Stomach (tissue), 9 donors: ENCODE measurements around the gene SAMD5. TPM values are rescaled to one million over a fixed set of nuclear protein-coding genes. Genes with fewer than 3 reads are reported as not detected.

Source experiments
- DNase-seq, 2 donors: peaks; one replicate each; pipeline versions ENCODE4 v3.0.0 to v3.0.0-alpha.2; 2013 to 2019
- H3K27ac ChIP-seq, 5 donors: fragments of 200-600 bp in 4 of 5; sonication (generic) in 4 of 5; one replicate each; pipeline ENCODE4 v1.5.1; 2013 to 2019; ENCODE audit warnings: mild to moderate bottlenecking in 1 of 5, moderate library complexity in 1 of 5
- H3K27me3 ChIP-seq, 3 donors: fragments of 200-600 bp; sonication (generic); one replicate each; pipeline ENCODE4 v1.5.1; 2017 to 2019; ENCODE audit warnings: mixed run types in 1 of 3
- H3K36me3 ChIP-seq, 4 donors: fragments of 200-600 bp; sonication (generic); 1 replicate in 3 of 4; 2 replicates in 1 of 4; pipeline ENCODE4 v1.5.1; 2016 to 2019
- H3K4me1 ChIP-seq, 4 donors: fragments of 200-600 bp; sonication (generic); one replicate each; pipeline ENCODE4 v1.5.1; 2016 to 2019
- H3K4me3 ChIP-seq, 4 donors: fragments of 200-600 bp; sonication (generic) in 3 of 4; one replicate each; pipeline ENCODE4 v1.5.1; 2016 to 2019; ENCODE audit warnings: mild to moderate bottlenecking in 1 of 4
- H3K9me3 ChIP-seq, 4 donors: fragments of 200-600 bp; sonication (generic); one replicate each; pipeline ENCODE4 v1.5.1; 2016 to 2019
- EP300 ChIP-seq: sonication (generic); formaldehyde crosslinking; IDR thresholded peaks from one replicate; pipeline ENCODE4 v1.6.1; 2017; ENCODE audit warnings: antibody characterized with exemption
- POLR2A ChIP-seq, 4 donors: fragments of 450-650 bp; IDR thresholded peaks; one replicate each; pipeline ENCODE4 v1.6.1; 2016; ENCODE audit warnings: antibody characterized with exemption in 4 of 4, control low read depth in 2 of 4, mild to moderate bottlenecking in 1 of 4, moderate library complexity in 1 of 4
- POLR2AphosphoS5 ChIP-seq, 3 donors: sonication (generic); formaldehyde crosslinking; IDR thresholded peaks; one replicate each; pipeline ENCODE4 v1.6.1; 2016; ENCODE audit warnings: antibody characterized with exemption in 3 of 3
- WGBS, 5 donors: extraction: QIAGEN DNeasy Blood & Tissue Kit in 3 of 5; methylation state at CpG; one replicate each; pipeline versions ENCODE4 v1.1.5 to v1.1.7; 2013 to 2018; 5-methylcytosine and 5-hydroxymethylcytosine counted together
- intact Hi-C: fragments of 100-400 bp; cut with DNase I; formaldehyde crosslinking; loops from one replicate; pipeline ENCODE4 v1.15.1; 2023; ENCODE audit warnings: low total_unique reads
- polyA plus RNA-seq, 3 donors: library from polyadenylated mRNA; stranded (reverse); fragments of 200-250 nt; gene quantifications; one replicate each; pipeline ENCODE4 v1.2.3, GENCODE V29; 2013
- total RNA-seq, 5 donors: library from RNA; depleted of rRNA; stranded (reverse); fragments of >200 nt; gene quantifications; one replicate each; pipeline versions ENCODE4 v1.1.0 to v1.2.3, GENCODE V29; 2014 to 2016
- TF ChIP-seq, protein P1 (sequence below), 7 experiments: fragments of 450-650 bp in 4 of 7; fragments of 200-600 bp in 3 of 7; sonication (generic) in 3 of 7; IDR thresholded peaks; one replicate each; pipeline ENCODE4 v1.5.1; 2016 to 2019; ENCODE audit warnings: antibody characterized with exemption in 7 of 7, control low read depth in 2 of 7, mild to moderate bottlenecking in 1 of 7
- donor health status: healthy with polysubstance abuse.
- donor health status: Bipolar disorder and iron deficiency.
- donor health status: healthy.

Gene SAMD5
- total and polyA plus RNA-seq, 8 donors = under 0.01 to 19.1 (median 4.0) TPM

DNA sequence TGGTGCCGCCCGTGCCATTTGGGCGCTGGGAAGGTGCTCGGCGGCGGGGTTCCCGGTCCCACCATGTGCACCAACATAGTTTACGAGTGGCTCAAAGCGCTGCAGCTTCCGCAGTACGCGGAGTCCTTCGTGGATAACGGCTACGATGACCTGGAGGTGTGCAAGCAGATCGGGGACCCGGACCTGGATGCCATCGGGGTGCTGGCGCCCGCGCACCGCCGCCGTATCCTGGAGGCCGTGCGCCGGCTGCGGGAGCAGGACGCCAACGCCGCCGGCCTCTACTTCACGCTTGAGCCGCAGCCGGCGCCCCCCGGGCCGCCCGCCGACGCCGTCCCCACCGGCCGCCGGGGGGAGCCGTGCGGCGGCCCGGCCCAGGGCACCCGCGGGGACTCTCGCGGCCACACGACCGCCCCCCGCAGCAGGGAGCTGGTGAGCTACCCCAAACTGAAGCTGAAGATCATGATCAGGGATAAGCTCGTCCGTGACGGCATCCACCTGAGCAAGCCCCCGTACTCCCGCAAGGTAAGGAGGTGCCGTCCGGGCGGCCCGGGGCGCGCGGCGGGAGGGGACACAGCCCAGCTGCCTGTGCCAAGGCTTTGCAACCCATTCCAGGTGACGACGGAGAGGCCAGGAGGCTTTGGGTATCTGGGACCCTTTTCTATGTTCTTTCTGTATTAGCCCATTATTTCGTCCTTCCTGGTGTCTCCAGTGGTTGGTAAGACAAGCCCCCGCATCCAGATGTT lies 547 bp downstream of the SAMD5 start:
- H3K4me3 ChIP-seq = peak overlapping the region; percentile 61 to 84 (median 65)
- peaks cover 10 to 40% (median 33%) of the 10 kb centered on the region in 4 donors for H3K4me1 ChIP-seq
- intact Hi-C loops = loop anchor here (5.0 kb wide), 1 partner anchor 658 kb away; no protein-coding TSS in a partner anchor
- no peaks in the 10 kb centered on the region for H3K9me3 ChIP-seq
- peaks cover 0 to 63% (median 7%) of the 10 kb centered on the region in 3 donors for H3K27me3 ChIP-seq
- DNase-seq = peak in 1 of 2 donors; percentile 68
- peak overlapping the region; percentile 46 to 82 (median 75) for H3K27ac ChIP-seq
- 0 to 3% (median 2%) methylated on average over 37 to 73 of the region's 73 CpGs for WGBS, 5 donors
- TF ChIP-seq POLR2A (IDR thresholded peaks at IDR 0.05) = no peak
- TF ChIP-seq, protein P1, sequence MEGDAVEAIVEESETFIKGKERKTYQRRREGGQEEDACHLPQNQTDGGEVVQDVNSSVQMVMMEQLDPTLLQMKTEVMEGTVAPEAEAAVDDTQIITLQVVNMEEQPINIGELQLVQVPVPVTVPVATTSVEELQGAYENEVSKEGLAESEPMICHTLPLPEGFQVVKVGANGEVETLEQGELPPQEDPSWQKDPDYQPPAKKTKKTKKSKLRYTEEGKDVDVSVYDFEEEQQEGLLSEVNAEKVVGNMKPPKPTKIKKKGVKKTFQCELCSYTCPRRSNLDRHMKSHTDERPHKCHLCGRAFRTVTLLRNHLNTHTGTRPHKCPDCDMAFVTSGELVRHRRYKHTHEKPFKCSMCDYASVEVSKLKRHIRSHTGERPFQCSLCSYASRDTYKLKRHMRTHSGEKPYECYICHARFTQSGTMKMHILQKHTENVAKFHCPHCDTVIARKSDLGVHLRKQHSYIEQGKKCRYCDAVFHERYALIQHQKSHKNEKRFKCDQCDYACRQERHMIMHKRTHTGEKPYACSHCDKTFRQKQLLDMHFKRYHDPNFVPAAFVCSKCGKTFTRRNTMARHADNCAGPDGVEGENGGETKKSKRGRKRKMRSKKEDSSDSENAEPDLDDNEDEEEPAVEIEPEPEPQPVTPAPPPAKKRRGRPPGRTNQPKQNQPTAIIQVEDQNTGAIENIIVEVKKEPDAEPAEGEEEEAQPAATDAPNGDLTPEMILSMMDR (IDR thresholded peaks at IDR 0.05) = peak in 1 of 7 experiments; percentile 11
- H3K36me3 ChIP-seq = no peaks in the 10 kb centered on the region

DNA sequence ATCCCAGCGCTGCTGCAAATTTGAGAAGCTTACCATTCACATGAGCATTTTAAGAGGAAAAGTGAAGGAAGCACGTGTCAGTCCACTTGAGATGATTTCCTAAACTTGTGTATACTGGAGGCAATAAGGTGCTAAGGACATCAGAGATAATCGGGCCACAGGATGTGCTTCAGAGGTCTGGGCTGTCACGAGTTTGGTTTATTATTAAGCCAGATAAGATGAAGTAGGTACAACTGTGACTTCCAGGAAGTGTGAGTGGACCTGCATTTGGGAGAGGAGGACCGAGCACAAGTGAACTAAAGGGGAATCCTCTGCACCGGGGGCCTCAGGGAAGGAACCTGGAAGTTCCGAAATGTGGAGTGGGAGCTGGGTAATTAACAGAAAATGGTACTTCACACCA lies 1.4 kb downstream of the SAMD5 start:
- Histone ChIP-seq H3K4me1 (peaks cover 10 to 40% (median 33%) of the 10 kb centered on the region in 4 donors), H3K9me3 (no peaks in the 10 kb centered on the region), H3K27me3 (peaks cover 0 to 57% (median 7%) of the 10 kb centered on the region in 3 donors), H3K36me3 (no peaks in the 10 kb centered on the region), H3K27ac (peak overlapping the region in 4 of 5 donors; percentile 24 to 78 (median 68)), H3K4me3 (peak overlapping the region; percentile 61 to 84 (median 65))
- TF ChIP-seq POLR2A (IDR thresholded peaks at IDR 0.05) (no peak), EP300 (no peak), POLR2AphosphoS5 (IDR thresholded peaks at IDR 0.05) (peak in 1 of 3 donors; percentile 33)
- TF ChIP-seq, protein P1 (IDR thresholded peaks at IDR 0.05) = no peak
- WGBS, 5 donors = 8 to 37% (median 22%) methylated on average over 7 of the region's 7 CpGs
- intact Hi-C loops = loop anchor here (5.0 kb wide), 1 partner anchor 657 kb away; no protein-coding TSS in a partner anchor
- peak in 1 of 2 donors; percentile 54 for DNase-seq

DNA sequence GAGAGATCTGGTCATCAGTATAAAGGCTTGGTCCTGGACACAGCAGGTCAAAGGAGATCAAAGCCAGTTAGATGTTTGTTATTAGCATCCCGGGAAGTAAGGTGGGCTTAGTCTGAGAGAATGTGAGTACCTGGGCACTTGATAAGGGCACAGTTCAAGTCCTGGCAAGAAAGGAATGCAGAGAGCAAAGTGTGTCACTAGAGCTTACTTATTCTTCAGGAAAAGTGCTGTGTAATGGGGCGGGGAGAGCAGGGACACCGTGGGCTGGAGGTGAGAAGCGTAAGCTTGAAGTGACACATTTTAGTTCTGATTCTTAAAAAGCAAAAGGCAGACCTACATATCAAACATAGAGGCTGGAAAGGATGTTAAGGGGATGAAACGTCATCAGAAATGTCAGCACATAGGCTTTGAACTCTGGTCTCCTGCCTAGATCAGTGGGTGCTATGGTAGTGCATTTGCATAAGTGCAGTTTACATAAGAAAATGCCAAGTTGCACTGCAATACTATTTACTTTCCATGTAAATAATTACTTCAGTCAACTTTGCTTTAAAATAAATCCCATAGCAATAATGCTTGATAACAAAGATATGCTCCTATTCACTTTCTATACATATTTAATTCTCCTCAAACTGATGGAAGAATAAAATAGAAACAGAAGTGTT lies 2.6 kb downstream of the SAMD5 start:
- DNase-seq = no peak
- H3K27ac ChIP-seq = peak overlapping the region in 3 of 5 donors; percentile 24 to 75 (median 60)
- 19 to 48% (median 31%) methylated on average over 5 of the region's 5 CpGs for WGBS, 5 donors

DNA sequence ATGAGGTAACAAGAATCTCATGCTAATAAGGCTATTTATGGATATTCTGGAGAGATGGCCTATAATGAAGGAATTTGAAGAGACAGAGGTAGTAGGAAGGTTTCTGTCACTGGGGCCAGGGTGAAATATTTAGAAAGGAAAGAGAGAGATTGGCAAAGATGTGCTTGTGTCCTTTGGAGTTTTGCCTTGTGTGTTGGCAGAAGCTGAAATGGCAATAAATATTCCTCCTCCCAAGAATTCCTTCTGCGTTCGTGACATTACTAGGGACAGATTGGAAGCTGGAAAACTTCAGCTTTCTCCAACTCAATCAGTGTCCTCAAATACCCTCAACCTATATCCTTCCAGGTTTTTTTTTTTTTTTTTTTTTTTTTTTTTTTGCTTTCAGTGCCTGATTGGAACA lies 6.3 kb downstream of the SAMD5 start:
- 36 to 65% (median 44%) methylated on average over 2 of the region's 2 CpGs for whole genome bisulfite sequencing, 5 donors
- no peak overlapping the region for H3K27ac ChIP-seq

More for the DNA sequence above, 2.6 kb downstream of the SAMD5 start:
- Histone ChIP-seq H3K36me3 (no peaks in the 10 kb centered on the region), H3K4me3 (peak overlapping the region in 3 of 4 donors; percentile 9 to 84 (median 68)), H3K9me3 (no peaks in the 10 kb centered on the region), H3K4me1 (peaks cover 10 to 40% (median 33%) of the 10 kb centered on the region in 4 donors), H3K27me3 (peaks cover 0 to 47% (median 7%) of the 10 kb centered on the region in 3 donors)
- intact Hi-C loops = no loop called here
- TF ChIP-seq, protein P1 (IDR thresholded peaks at IDR 0.05) = no peak
- TF ChIP-seq POLR2A (IDR thresholded peaks at IDR 0.05) = no peak
- TF ChIP-seq EP300 = no peak
- no peak for TF ChIP-seq POLR2AphosphoS5 (IDR thresholded peaks at IDR 0.05)

More for the DNA sequence above, 6.3 kb downstream of the SAMD5 start:
- no peaks in the 10 kb centered on the region for H3K36me3 ChIP-seq
- no peaks in the 10 kb centered on the region for H3K9me3 ChIP-seq
- intact Hi-C loops = no loop called here
- H3K4me1 ChIP-seq = peaks cover 0 to 13% (median 5%) of the 10 kb centered on the region in 4 donors
- no peak for DNase-seq
- H3K4me3 ChIP-seq = no peak overlapping the region
- H3K27me3 ChIP-seq = peaks cover 0 to 12% (median 0%) of the 10 kb centered on the region in 3 donors
- no peak for TF ChIP-seq POLR2AphosphoS5 (IDR thresholded peaks at IDR 0.05)
- TF ChIP-seq, protein P1 (IDR thresholded peaks at IDR 0.05) = no peak
- no peak for TF ChIP-seq EP300
- no peak for TF ChIP-seq POLR2A (IDR thresholded peaks at IDR 0.05)
